Activated gamma-delta T cell treated with Interleukin-2 at 50 U/mL for 16 hours (primary cell): Measurements from ENCODE around the gene L3MBTL4.
"Not testable (repeated sequence)": the region's sequence is repeated elsewhere in the genome, so short reads cannot be mapped to it uniquely, and the experiment has no call there.

Source experiments
- DNase-seq: peaks from one replicate; pipeline ENCODE4 v3.0.0-alpha.2; 2020

L3MBTL4 gene

DNA sequence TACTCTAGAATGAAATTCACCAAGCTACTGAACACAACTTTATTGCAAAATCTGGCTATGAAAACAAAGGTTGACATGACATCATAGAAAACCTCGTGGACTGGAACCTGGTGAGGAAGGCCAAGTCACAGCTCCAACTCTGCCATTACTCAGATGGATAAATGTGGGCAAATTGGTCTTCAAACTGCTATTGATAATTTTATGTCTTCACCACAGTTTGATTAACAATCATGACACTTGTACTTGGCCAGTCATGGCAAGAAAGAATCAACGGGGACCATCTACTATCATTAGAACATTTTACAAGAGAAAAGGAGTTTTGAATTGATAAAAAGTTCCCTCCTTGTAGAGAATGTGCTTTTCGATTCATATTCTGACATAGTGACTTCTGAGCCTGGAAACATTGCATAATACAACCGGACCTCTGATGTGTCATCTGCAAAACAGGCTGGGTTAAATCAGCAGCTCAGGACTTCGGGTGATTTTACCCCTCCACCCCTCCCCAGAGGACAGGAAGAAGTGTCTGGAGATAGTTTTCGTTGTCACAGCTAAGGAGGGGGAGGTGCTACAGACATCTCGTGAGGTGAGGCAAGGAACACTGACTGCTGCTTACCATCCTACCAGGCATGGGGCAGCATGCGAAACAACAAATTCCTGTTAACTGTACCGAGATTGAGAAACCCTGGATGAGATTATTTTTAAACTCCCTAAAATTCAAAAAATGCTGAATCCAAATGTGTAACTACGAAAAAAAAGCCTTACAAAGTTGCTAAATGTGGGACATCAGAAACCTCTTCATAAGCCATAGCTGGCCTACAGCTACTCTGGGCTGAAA lies 8.4 kb downstream of the L3MBTL4 start:
- DNase-seq: no peak

DNA sequence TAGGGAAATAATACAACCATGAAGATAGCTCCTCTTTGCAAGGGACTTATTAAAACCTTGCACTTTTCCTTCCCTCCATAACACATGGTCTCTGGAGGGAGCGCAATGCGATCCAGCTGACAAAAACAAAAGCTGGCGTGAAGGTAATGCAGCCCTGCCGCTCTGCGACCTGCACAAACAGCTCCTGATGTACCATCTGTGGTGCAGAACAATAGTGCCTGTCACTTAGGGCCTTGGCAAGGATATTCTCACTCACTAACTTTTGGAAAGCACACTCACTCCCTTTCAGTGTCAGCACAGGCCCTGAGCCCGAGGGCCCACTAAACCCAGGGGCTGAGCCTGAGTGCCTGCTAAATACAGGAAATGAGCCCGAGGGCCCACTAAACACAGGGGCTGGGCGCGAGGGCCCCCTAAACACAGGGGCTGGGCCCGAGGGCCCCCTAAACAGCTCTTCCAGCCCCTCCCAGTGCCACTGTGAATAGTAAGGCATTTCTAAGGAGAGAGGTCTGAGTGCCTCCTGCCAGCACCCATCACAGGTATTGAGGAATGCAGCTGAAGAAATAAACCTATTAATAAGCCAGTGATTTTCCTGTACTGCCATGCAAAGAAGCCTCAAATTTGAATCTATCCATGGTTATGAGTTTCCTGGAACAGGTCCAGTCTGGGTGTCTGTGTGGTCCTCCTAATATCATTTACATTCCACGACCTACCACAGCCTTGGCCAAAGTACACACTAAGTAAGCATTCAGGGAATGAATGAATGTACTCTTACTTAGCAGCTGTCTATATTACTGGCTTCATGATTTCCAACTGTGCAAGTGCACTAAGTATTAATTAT lies 9.3 kb downstream of the L3MBTL4 start:
- no peak for DNase-seq

DNA sequence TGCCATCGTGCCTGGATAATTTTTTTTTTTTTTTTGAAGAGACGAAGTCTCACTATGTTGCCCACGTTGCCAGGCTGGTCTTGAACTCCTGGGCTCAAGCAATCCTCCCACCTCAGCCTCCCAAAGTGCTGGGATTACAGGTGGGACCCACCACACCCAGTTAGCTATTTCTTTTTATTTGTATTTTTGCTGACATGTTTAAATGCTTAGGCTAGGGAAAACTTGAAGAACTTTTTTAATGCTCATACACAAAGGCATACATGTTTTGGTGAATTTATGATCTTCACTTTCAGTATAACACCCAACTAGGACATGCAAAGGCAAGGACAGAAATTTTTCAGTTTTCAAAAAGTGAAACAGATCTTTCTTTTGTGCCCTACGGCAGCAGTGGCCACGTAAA lies 9.9 kb downstream of the L3MBTL4 start:
- no peak for DNase-seq

DNA sequence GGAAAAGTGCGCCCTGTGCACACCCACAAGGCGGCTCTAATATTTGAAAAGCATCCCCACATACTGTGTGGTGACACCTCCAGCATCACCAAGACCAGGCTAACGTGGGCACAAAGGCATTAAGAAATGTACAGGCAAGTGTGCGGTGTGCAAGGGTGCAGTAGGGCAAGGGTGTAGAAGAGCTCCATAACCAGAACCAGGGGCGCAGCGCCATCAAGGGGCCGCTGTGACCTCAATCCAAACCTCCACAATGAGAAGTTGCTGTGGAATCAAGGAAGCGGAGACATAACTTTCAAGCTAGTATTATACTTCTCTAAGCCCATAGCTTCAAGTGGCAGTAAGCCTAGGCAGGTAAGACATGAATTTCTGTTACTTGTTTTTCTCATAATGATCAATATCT lies 13.0 kb downstream of the L3MBTL4 start:
- no peak for DNase-seq

DNA sequence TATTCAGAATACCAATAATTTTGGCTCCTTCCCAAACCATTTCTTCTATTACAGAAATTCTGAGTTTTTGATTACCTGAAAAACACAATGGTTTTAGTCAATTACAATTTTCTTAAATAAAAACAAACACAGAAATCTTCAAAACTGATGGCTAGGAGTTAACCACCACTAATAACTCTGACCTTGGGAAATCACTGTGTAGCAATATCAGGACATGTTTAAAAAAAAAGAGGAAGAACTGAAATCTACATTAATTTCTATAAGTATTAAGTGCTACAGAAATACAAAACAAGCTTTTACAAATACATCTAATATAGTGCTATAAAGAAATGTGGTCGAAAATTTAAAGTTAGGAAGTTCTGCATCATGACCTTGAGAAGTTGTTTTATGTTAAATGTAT lies 14.9 kb downstream of the L3MBTL4 start:
- no peak for DNase-seq

DNA sequence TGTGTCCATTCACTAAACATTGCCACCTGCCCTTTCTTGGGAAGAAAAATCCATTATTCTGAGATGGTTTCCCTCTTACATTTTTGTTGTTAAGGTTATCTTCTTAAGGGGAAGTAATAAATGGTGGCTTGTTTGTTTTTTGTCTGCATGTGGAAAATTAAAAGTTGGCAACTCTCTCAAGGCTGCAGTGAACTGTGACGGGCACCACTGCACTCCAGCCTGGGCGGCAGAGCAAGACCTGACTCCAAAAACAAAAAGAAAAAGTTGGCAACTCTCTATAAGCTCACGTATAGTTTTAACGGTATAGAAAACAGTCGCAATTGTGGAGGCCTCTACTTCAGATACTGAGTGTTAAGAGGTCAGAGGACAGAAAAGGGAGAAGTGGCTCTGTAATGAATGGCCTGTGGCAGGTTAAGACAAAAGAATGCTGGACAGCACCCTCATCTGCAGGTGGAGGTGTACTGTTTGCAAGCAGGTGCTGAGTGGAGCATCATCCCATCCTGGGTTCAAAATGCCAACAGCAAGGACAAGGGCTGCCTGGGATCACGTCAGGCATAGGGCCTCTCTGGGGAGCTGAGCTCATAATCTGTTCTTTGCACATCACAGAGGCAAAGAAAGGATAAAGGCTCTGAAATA lies 16.7 kb downstream of the L3MBTL4 start:
- no peak for DNase-seq

DNA sequence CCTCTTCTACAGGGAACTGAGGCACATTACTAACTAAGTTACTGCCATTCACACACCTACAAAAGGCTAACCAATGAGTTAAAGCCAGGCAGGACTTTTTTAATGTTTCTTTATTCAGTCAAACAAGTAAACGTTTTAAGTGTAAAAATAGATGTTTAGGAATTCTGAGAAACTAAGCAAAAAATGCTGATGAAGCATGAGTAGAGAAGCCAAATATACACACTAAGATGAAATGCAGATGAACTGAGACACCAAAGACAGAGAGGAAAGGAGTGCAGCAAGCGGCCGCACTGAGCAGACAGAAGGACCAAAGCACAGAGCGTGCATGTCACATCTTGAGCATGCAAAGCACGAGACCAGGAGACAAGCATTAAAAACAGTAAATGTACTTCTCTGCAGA lies 17.9 kb downstream of the L3MBTL4 start:
- no peak for DNase-seq

DNA sequence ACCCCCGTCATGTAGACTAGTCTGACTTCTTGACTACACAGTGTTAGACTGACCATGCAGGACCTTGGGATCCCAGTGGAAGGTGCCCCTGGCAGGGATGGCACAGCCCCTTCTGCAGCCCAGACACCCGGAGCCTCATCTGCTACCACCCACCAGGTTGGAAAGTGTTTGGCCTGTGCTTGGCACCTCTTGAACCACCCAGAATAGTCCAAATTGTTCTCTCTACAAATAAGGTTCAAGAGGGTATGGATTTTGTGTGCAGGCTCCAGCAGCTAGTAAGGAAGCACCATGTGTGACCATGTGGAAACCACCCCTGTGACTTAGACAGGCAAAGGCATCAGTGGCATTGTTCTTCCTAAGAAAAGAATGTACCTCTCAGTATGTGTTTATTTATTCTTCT lies 18.4 kb downstream of the L3MBTL4 start:
- no peak for DNase-seq

DNA sequence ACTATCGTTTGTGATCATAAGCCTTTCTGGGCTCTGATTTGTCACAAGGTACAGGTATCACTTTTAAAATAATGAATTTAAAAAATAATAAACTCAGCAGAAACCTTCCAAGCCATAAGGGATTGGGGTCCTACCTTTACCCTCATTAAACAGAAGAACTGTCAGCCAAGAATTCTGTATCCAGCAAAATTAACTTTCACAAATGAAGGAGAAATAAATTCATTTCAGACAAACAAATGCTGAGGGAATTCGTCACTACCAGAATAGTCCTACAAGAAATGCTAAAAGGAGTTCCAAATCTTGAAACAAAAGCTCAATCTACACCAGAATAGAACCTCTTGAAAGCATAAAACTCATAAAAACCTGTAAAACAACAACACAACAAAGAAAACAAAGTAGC lies 25.7 kb downstream of the L3MBTL4 start:
- no peak for DNase-seq

DNA sequence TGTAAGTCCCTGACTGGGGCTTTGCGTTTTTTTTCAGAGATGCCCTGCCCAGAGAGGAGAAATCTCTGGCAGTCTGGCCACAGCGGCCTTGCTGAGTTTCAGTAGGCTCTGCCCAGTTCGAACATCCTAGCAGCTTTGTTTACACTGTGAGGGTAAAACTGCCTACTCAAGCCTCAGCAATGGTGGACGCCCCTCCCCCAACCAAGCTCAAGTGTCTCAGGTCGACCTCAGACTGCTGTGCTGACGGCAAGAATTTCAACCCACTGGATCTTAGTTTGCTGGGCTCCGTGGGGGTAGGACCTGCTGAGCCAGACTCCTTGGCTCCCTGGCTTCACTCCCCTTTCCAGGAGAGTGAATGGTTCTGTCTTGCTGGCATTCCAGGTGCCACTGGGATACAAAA lies 31.7 kb downstream of the L3MBTL4 start:
- no peak for DNase-seq

DNA sequence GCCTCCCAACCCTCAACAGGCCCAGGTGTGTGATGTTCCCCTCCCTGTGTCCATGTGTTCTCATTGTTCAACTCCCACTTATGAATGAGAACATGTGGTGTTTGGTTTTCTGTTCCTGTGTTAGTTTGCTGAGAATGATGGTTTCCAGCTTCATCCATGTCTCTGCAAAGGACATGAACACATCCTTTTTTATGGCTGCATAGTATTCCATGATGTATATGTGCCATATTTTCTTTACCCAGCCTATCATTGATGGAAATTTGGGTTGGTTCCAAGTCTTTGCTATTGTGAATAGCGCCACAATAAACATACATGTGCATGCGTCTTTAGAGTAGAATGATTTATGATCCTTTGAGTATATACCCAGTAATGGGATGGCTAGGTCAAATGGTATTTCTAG lies 37.2 kb downstream of the L3MBTL4 start:
- not testable (repeated sequence) for DNase-seq

DNA sequence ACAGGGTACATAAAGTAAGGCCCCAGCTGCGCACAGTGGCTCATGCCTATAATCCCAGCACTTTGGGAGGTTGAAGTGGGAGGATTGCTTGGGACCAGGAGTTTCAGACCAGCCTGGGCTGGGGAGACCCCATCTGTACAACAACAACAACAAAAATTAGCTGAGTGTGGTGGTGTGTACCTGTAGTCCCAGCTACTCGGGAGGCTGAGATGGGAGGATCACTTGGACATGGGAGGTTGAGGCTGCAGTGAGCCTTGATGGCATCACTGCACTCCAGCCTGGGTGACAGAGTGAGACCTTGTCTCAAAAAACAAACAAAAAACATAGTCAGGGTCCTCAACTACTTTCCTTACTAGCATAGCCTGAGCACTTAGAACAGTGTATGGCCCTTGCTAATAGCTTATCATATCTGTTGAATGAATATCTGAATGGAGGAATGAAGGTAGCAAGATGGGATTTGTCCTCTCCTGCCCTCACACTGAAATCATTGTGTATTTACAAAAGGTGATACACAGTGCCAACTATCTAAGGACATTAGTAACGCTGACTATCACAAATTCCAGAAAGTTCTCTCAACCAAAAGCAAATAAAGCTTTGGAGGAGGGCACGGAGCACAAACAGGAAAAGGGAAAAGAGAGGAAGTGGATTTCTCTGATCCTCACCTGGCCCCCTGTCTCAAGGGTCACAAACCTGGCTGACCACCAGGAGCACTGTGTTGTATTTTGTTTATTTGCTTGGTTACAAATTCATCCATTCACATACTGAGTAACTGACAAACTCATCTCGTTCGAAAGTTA lies 38.1 kb downstream of the L3MBTL4 start:
- no peak for DNase-seq

DNA sequence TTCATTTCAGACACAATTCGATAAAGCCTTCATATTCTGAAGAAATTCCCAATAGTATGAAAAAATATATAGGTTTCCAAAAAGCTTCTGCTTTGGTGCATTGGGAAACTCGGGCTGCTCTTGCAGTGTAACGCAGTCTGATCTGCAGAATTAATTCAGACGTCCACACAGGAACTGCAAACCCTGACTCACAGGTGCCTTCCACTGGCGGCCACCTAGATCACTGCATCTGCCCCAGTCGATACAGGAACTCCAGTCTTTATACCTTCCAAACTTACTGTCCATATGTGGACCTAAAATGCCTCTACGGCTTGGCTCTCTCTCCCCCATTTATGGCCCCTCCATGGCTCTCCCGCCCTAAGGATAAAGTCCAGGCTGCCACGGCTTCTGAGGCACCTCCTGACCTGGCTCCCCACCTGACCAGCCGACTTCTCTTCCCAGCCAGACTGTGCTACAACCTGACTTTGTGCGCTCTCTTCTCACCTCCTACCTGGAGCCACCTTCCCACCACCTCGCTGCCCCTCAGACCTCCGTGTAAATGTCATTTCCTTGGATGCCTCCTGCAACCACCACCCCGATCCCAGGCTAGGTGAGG lies 39.7 kb downstream of the L3MBTL4 start:
- DNase-seq: no peak

DNA sequence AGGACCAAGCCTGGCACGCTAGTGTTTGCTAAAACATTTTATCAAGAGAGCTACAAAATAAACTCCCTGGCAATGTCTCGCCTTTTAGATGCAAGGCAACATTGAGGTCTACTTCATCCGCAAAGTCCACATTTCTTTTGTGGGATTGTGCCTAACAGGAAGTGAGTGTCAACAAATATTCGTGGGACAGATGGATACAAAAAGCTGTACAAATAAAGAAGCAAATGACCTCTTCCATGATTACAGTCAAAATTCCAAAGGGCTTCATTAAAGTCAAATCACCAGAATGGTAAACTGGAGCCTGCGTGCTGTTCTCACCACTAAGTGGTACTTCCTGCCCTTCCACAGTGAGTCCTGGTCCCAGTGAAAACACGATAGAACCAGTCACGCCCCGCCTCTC lies 40.4 kb downstream of the L3MBTL4 start:
- no peak for DNase-seq

DNA sequence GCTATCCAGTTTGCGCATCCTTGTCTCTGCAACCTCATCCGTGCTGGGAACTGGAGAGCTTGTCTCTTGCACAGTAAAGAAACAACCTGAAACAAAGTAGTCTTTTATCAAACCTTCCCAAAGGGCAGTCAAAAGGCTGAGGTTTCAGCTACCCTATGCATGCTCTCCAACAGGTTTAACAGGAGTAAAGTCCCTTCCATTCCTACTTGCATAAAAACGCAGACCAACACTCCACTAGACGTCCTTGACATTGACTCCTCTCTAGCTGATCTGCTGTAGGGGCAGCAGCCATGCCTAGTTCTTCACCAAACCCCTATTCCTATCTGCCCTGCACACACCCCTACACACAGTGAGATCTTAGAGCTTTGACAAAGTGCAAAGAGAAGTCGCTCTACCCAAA lies 41.5 kb downstream of the L3MBTL4 start:
- DNase-seq: no peak

DNA sequence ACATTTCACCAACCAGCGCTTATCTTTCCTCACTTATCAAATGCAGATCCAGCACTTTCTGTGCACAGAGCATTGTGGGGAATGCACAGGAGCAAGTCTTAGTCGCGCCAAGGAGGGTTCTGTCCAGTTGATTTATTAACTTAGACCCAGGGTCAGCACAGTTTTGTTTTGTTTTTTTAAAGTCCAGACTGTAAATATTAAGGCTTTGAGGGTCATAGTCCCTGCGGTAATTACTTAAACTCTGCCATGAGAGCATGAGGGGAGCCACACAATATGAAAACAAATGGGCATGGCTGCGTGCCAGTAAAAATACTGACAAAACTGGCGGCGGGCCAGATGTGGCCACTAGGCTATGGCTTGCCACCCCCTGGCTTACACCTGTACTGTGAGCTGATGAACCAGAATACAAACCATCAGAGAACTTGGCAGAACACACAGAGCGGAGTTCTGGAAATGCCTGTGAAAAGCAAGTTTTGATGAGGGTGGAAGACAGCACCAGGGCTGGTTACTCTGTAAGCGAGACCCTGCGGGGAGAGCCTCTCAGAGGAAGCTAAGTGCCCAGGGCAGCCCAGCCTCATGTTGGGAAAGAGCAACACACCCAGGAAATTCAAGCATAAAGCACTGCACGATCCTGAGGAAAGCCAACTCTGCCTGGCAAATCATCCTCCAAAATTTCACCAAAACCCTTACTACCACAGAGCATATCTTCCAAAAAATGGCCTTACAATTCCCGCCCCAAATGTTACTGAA lies 43.6 kb downstream of the L3MBTL4 start:
- no peak for DNase-seq

DNA sequence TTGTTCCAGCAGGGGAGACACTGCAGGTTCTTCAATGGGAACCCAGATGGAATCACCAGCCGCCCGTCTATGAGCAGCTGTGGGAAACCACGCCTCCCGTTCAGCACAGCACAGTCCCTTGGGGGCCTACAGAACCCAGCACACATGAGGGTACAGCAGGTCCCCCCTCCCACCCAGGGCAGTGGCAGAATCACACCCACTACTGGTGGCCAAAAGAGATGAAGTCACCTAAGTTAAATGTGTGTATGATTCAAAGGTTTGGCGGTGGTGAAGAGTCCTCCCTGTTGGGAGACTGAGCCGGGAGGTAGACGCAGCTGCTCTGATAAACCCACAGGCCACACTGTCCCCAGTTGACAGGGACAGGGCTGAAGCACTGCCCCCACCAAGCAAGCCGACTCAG lies 44.3 kb downstream of the L3MBTL4 start:
- no peak for DNase-seq

DNA sequence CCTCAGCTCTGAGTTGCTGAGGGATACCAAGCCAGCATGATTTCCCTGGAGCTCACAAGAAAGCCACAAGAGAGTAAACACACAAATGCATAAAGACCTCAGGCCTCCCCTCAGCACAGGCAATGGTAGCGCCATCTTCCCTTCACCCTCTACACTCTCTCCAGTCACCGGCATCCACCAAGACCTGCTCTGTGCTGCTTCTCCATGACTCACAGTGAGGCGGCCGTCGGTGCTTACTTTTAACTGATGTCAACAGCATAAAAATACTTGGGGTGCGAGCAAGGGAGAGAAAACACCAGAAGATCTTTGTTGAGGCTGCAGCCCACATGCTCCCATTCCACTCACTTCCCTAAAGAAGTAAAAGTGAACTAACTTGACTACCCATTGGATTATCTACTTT lies 46.7 kb downstream of the L3MBTL4 start:
- no peak for DNase-seq

DNA sequence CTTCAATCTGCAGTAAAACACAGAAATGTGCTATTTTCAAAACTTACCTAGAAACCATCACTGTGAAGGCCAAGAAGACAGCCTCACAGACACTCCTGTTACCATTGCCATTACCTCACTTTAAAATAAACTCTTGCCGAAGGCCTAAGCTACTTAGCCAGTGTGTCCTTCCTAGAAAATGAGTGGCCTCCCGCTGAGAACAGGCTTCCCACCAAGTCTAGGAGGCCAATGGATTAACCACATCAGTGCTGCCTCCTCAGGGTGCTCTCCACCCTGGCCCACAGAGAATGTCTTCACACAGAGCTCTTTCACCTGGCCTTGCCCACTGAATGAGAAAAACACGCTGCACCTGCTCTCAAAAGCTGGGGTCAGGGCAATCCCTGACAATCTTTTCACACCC lies 47.5 kb downstream of the L3MBTL4 start:
- no peak for DNase-seq

DNA sequence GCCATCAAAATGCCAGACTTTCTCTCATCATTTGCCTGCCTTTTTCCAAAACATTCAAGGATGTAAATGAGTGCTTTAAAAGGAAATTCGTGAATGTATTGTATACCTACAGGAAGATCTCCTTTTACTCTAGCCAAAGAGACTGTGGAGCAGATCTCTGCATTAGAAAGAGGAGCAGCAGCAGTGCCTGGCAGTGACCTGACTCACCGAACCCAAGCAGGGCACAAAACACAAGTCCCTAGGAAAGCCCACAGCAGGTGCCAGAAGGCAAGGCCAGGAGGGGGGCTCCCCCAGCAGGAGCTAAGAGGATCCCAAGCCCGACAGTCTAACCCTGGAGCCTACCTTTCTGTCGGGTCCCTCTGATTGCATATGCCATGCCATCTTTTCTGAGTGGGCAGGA lies 47.9 kb downstream of the L3MBTL4 start:
- DNase-seq: no peak

DNA sequence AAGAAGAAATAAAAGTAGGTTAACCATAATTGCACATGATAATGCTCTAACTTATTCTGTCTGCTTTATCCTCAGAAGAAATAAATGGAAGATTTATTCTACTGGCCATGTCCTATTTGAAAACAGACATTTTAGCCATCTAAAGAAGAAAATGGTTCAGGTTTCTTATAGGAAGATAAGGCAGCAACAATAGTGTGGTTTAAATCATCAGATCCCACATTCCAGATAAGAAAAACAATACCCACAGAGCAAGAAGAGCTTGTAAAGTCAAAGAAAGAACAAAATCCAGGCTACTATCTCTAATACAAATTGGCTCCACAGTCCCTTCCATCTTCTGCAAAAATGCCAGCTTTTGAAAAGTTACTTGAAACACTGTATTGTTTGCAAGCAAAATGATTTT lies 49.3 kb downstream of the L3MBTL4 start:
- no peak for DNase-seq

DNA sequence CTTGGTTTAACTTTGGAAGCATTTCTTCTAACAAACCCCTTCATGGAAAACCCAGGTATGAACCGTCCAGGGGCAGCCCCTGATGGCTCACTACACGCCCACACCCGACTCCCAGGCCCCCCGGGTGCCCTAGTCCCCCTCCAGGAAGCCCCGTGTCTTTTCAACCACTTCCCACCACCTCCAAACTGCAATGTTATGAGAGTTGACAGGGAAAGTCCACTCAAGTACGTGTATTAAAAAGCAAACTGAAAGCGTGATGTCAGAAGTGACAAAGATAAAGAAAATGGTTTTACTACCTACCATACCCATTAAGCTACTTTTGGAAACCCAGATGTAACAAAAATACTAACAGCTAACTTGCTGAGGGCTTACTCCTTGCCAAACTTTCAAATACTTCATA lies 51.5 kb downstream of the L3MBTL4 start:
- no peak for DNase-seq
